Lower leg skin (tissue), 4 donors: ENCODE measurements around the gene CLMN. TPM values are rescaled to one million over a fixed set of nuclear protein-coding genes. Genes with fewer than 3 reads are reported as not detected.

ENCODE experiments used
- DNase-seq, 2 donors: peaks; one replicate each; pipeline ENCODE4 v3.0.0-alpha.2; 2019; ENCODE audit warnings: low spot score in 2 of 2
- H3K4me3 ChIP-seq: fragments of 200-600 bp; sonication (generic); 2 replicates; pipeline ENCODE4 v1.5.1; 2017; ENCODE audit warnings: mild to moderate bottlenecking, low read depth; ENCODE audit not compliant: poor library complexity, severe bottlenecking
- CTCF ChIP-seq, 3 donors: fragments of 450-650 bp; IDR thresholded peaks; one replicate each; pipeline ENCODE4 v1.5.1; 2016; ENCODE audit warnings: antibody characterized with exemption in 3 of 3, mild to moderate bottlenecking in 3 of 3, moderate library complexity in 2 of 3
- POLR2A ChIP-seq, 2 donors: fragments of 450-650 bp; IDR thresholded peaks; one replicate each; pipeline ENCODE4 v1.6.1; 2016 to 2017; ENCODE audit warnings: antibody characterized with exemption in 2 of 2, mild to moderate bottlenecking in 1 of 2, moderate library complexity in 1 of 2
- WGBS, 2 donors: methylation state at CpG; one replicate each; pipeline ENCODE4 v1.1.5; 2018; 5-methylcytosine and 5-hydroxymethylcytosine counted together
- intact Hi-C: fragments of 100-400 bp; cut with DNase I; formaldehyde crosslinking; loops from one replicate; pipeline ENCODE4 v1.15.0; 2023; ENCODE audit warnings: low total_unique reads
- total RNA-seq, 4 donors: library from RNA; depleted of rRNA; stranded (reverse); fragments of >200 nt; gene quantifications; one replicate each; pipeline ENCODE4 v1.1.0, GENCODE V29; 2016

The CLMN gene
- total RNA-seq, 4 donors from 2014 or later: 5.6 to 7.6 (median 7.2) TPM

GRCh38 chr14:95173518-95173917 is 146.2 kb downstream of the CLMN start:
- no peak overlapping the region for H3K4me3 ChIP-seq
- TF ChIP-seq CTCF (IDR thresholded peaks at IDR 0.05): no peak
- no peak for TF ChIP-seq POLR2A (IDR thresholded peaks at IDR 0.05)
- no peak for DNase-seq
- intact Hi-C loops: no loop called here

- DNase-seq: no peak
- H3K4me3 ChIP-seq: no peak overlapping the region
- intact Hi-C loops: no loop called here
- TF ChIP-seq CTCF (IDR thresholded peaks at IDR 0.05) (no peak), POLR2A (IDR thresholded peaks at IDR 0.05) (no peak)
- 94 to 100% methylated on average over 2 of the region's 2 CpGs for WGBS, 2 donors
Measured at GRCh38 chr14:95167177-95167576, 152.5 kb downstream of the CLMN start.

- TF ChIP-seq CTCF (IDR thresholded peaks at IDR 0.05): no peak
- 91 to 93% methylated on average over 3 of the region's 3 CpGs for WGBS, 2 donors
- H3K4me3 ChIP-seq: no peak overlapping the region
- intact Hi-C loops: no loop called here
- DNase-seq: no peak
Measured at GRCh38 chr14:95165517-95165916, 154.2 kb downstream of the CLMN start.

- H3K4me3 ChIP-seq: no peak overlapping the region
- TF ChIP-seq POLR2A (IDR thresholded peaks at IDR 0.05) (no peak), CTCF (IDR thresholded peaks at IDR 0.05) (no peak)
- 86 to 94% methylated on average over 1 of the region's 1 CpG for WGBS, 2 donors
- DNase-seq: no peak
- intact Hi-C loops: no loop called here
Measured at GRCh38 chr14:95164506-95164905, 155.2 kb downstream of the CLMN start.

- intact Hi-C loops: no loop called here
- WGBS, 2 donors: 80 to 81% methylated on average over 3 of the region's 3 CpGs
- no peak overlapping the region for H3K4me3 ChIP-seq
- TF ChIP-seq POLR2A (IDR thresholded peaks at IDR 0.05): no peak
- TF ChIP-seq CTCF (IDR thresholded peaks at IDR 0.05): no peak
- DNase-seq: no peak
Measured at GRCh38 chr14:95163666-95164065, 156.0 kb downstream of the CLMN start.

- H3K4me3 ChIP-seq: no peak overlapping the region
- 79 to 84% methylated on average over 2 of the region's 2 CpGs for WGBS, 2 donors
- no peak for DNase-seq
- intact Hi-C loops: no loop called here
- TF ChIP-seq POLR2A (IDR thresholded peaks at IDR 0.05) (no peak), CTCF (IDR thresholded peaks at IDR 0.05) (no peak)
Measured at GRCh38 chr14:95163132-95163531, 156.6 kb downstream of the CLMN start.
